ENCODE data around the gene GABRR2. TPM values are rescaled to one million over a fixed set of nuclear protein-coding genes. Genes with fewer than 3 reads are reported as not detected.

The GABRR2 gene
- 0.13 and 0.32 TPM in 2 replicates for total RNA-seq

GRCh38 chr6:89315249-89315885 lies at the start of gene GABRR2:
Gene GABRR2 (minus strand): TSS chr6:89315299. CDS start chr6:89315165, 134 bp downstream.

GRCh38 chr6:89352278-89353117 lies 37.4 kb upstream of the GABRR2 start, which contains the start of gene UBE2J1:
Gene UBE2J1 (minus strand): TSS chr6:89352722. CDS start chr6:89352569, 153 bp downstream.

GRCh38 chr6:89217299-89217910 lies 97.7 kb downstream of the GABRR2 start, which contains the start of gene GABRR1:
Gene GABRR1 (minus strand): TSS chr6:89217358. CDS start chr6:89217322, 36 bp downstream.

Other genes starting within 250 kb of the GABRR2 start
- 113 and 121 TPM in 2 replicates for gene PNRC1, start 234.5 kb downstream of the GABRR2 start, total RNA-seq
- gene SRSF12, start 197.2 kb downstream of the GABRR2 start, total RNA-seq: 0.52 and 0.65 TPM in 2 replicates
- 3.1 and 4.6 TPM in 2 replicates for gene PM20D2, start 169.2 kb downstream of the GABRR2 start, total RNA-seq
- not detected in 2 replicates for gene GABRR1, start 97.9 kb downstream of the GABRR2 start, total RNA-seq
- gene UBE2J1, start 37.4 kb upstream of the GABRR2 start, total RNA-seq: 44.9 and 51.0 TPM in 2 replicates
- 8.5 and 17.2 TPM in 2 replicates for gene RRAGD, start 97.0 kb upstream of the GABRR2 start, total RNA-seq
- gene ANKRD6, start 117.9 kb upstream of the GABRR2 start, total RNA-seq: 13.7 and 21.1 TPM in 2 replicates

All from articular chondrocyte of knee joint (primary cell).